NCI-H1092 treated with DMSO at 0.1 percent for 48 hours (cell line): ENCODE results near the gene KLK15.
"Not testable (repeated sequence)": the region's sequence is repeated elsewhere in the genome, so short reads cannot be mapped to it uniquely, and the experiment has no call there.

Source experiments
- DNase-seq: peaks from one replicate; lab custom pipeline; 2025; lab: John Stamatoyannopoulos, UW

KLK15 gene

GRCh38 chr19:50820549-50821247, 12.7 kb downstream of the KLK15 start:
- no peak for DNase-seq

GRCh38 chr19:50820086-50820485, 13.3 kb downstream of the KLK15 start:
- DNase-seq = no peak

GRCh38 chr19:50819636-50820035, 13.7 kb downstream of the KLK15 start:
- no peak for DNase-seq

- no peak for DNase-seq
These were observed 14.4 kb downstream of the KLK15 start for GRCh38 chr19:50818859-50819472.

- peak; percentile 23 for DNase-seq
These were observed 15.2 kb downstream of the KLK15 start for GRCh38 chr19:50817941-50818858.

- no peak for DNase-seq
These were observed 17.9 kb downstream of the KLK15 start for GRCh38 chr19:50815439-50815838.

GRCh38 chr19:50814883-50815282, 18.5 kb downstream of the KLK15 start:
- DNase-seq = no peak

- DNase-seq = no peak
These were observed 20.9 kb downstream of the KLK15 start for GRCh38 chr19:50812474-50812873.

GRCh38 chr19:50811622-50812238, 21.6 kb downstream of the KLK15 start:
- DNase-seq = not testable (repeated sequence)

GRCh38 chr19:50808856-50809255, 24.5 kb downstream of the KLK15 start:
- no peak for DNase-seq

- peak; percentile 95 for DNase-seq
These were observed 28.7 kb downstream of the KLK15 start for GRCh38 chr19:50804420-50805272.

- peak; percentile 35 for DNase-seq
These were observed 29.5 kb downstream of the KLK15 start for GRCh38 chr19:50803633-50804419.

GRCh38 chr19:50801107-50801506, 32.3 kb downstream of the KLK15 start:
- no peak for DNase-seq

- no peak for DNase-seq
These were observed 33.9 kb downstream of the KLK15 start for GRCh38 chr19:50799547-50799851.

- DNase-seq = no peak
These were observed 34.5 kb downstream of the KLK15 start for GRCh38 chr19:50798659-50799546.

- DNase-seq = no peak
These were observed 35.4 kb downstream of the KLK15 start for GRCh38 chr19:50797781-50798658.

GRCh38 chr19:50797429-50797780, 36.0 kb downstream of the KLK15 start:
- no peak for DNase-seq

GRCh38 chr19:50796634-50797428, 36.5 kb downstream of the KLK15 start:
- no peak for DNase-seq
